ENCODE data around the gene CPAMD8. TPM values are rescaled to one million over a fixed set of nuclear protein-coding genes. Genes with fewer than 3 reads are reported as not detected.

Gene CPAMD8
- total and polyA plus RNA-seq, 4 donors, result 1.9 to 11.9 (median 4.0) TPM

DNA sequence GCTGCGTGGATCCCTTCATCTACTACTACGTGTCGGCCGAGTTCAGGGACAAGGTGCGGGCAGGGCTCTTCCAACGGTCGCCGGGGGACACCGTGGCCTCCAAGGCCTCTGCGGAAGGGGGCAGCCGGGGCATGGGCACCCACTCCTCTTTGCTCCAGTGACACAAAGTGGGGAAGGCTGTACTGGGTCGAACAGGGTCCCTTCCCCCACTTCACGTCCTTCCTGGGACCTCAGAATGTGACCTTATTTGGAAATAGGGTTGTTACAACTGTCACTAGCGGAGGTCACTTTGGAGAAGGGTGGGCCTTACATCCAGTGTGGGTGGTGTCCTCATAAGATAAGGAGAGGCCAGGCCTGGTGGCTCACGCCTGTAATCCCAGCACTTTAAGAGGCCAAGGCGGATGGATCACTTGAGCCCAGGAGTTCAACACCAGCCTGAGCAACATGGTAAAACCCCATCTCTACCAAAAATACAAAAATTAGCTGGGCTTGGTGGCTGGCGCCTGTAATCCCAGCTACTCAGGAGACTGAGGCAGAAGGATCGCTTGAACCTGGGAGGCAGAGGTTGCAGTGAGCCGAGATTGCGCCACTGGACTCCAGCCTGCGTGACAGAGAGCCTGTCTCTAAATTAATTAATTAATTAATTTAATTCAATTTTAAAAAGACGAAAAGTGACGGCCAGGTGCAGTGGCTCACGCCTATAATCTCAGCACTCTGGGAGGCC, 136.0 kb downstream of the CPAMD8 start:
- no peak overlapping the region for H3K4me3 ChIP-seq (ENCODE audit: low read length in 2 of 2)
- no peak for DNase-seq
- H3K36me3 ChIP-seq (ENCODE audit: control insufficient read depth in 1 of 2, insufficient read depth in 2 of 2, low read length in 1 of 2), result no peaks in the 10 kb centered on the region
- H3K4me1 ChIP-seq (ENCODE audit: control insufficient read depth in 1 of 2, insufficient read depth in 2 of 2, low read length in 2 of 2), result no peaks in the 10 kb centered on the region
- no peaks in the 10 kb centered on the region for H3K27me3 ChIP-seq (ENCODE audit: control insufficient read depth in 1 of 2, insufficient read depth in 2 of 2, low read length in 1 of 2)
- 91 to 94% methylated on average over 24 of the region's 24 CpGs for WGBS, 2 donors
- no peak for ATAC-seq (ENCODE audit: low FRiP score)
- intact Hi-C loops (cut with DNase I), result loop anchor here in 1 of 2 donors (10.0 kb wide), 1 partner anchor 116 kb away; no protein-coding TSS in a partner anchor
- no peak overlapping the region for H3K27ac ChIP-seq (ENCODE audit: low read depth in 1 of 2, low read length in 2 of 2)
- no peaks in the 10 kb centered on the region for H3K9me3 ChIP-seq (ENCODE audit: control insufficient read depth, low read length)

DNA sequence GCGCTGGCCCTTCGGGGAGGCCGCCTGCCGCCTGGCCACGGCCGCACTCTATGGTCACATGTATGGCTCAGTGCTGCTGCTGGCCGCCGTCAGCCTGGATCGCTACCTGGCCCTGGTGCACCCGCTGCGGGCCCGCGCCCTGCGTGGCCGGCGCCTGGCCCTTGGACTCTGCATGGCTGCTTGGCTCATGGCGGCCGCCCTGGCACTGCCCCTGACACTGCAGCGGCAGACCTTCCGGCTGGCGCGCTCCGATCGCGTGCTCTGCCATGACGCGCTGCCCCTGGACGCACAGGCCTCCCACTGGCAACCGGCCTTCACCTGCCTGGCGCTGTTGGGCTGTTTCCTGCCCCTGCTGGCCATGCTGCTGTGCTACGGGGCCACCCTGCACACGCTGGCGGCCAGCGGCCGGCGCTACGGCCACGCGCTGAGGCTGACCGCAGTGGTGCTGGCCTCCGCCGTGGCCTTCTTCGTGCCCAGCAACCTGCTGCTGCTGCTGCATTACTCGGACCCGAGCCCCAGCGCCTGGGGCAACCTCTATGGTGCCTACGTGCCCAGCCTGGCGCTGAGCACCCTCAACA, 136.6 kb downstream of the CPAMD8 start:
- no peak overlapping the region for H3K27ac ChIP-seq (ENCODE audit: low read depth in 1 of 2, low read length in 2 of 2)
- DNase-seq (no peak), ATAC-seq (ENCODE audit: low FRiP score) (no peak)
- no peaks in the 10 kb centered on the region for H3K9me3 ChIP-seq (ENCODE audit: control insufficient read depth, low read length)
- H3K4me1 ChIP-seq (ENCODE audit: control insufficient read depth in 1 of 2, insufficient read depth in 2 of 2, low read length in 2 of 2), result no peaks in the 10 kb centered on the region
- intact Hi-C loops (cut with DNase I), result loop anchor here in 1 of 2 donors (10.0 kb wide), 1 partner anchor 115 kb away; no protein-coding TSS in a partner anchor
- no peak overlapping the region for H3K4me3 ChIP-seq (ENCODE audit: low read length in 2 of 2)
- no peaks in the 10 kb centered on the region for H3K27me3 ChIP-seq (ENCODE audit: control insufficient read depth in 1 of 2, insufficient read depth in 2 of 2, low read length in 1 of 2)
- H3K36me3 ChIP-seq (ENCODE audit: control insufficient read depth in 1 of 2, insufficient read depth in 2 of 2, low read length in 1 of 2), result no peaks in the 10 kb centered on the region
- WGBS, 2 donors, result 95 to 97% methylated on average over 42 to 48 of the region's 48 CpGs

DNA sequence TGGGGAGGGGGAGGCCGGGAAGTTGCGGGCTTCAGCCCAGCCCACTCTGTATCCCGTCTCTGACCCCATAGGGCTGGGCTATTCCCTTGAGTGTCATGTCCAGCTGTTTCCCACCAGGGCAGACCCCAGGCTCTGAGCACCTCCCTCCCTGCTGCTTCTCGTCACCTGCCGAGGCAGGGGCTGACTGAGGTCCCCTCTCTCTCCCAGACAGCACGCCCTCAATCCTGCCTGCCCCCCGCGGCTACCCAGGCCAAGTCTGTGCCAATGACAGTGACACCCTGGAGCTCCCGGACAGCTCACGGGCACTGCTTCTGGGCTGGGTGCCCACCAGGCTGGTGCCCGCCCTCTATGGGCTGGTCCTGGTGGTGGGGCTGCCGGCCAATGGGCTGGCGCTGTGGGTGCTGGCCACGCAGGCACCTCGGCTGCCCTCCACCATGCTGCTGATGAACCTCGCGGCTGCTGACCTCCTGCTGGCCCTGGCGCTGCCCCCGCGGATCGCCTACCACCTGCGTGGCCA, 137.2 kb downstream of the CPAMD8 start:
- intact Hi-C loops (cut with DNase I), result no loop called here
- Histone ChIP-seq H3K36me3 (ENCODE audit: control insufficient read depth in 1 of 2, insufficient read depth in 2 of 2, low read length in 1 of 2) (no peaks in the 10 kb centered on the region), H3K9me3 (ENCODE audit: control insufficient read depth, low read length) (no peaks in the 10 kb centered on the region), H3K27ac (ENCODE audit: low read depth in 1 of 2, low read length in 2 of 2) (no peak overlapping the region), H3K4me1 (ENCODE audit: control insufficient read depth in 1 of 2, insufficient read depth in 2 of 2, low read length in 2 of 2) (no peaks in the 10 kb centered on the region), H3K27me3 (ENCODE audit: control insufficient read depth in 1 of 2, insufficient read depth in 2 of 2, low read length in 1 of 2) (no peaks in the 10 kb centered on the region), H3K4me3 (ENCODE audit: low read length in 2 of 2) (no peak overlapping the region)
- ATAC-seq (ENCODE audit: low FRiP score) (peak; percentile 4), DNase-seq (no peak)
- 47 to 50% methylated on average over 21 to 22 of the region's 22 CpGs for WGBS, 2 donors

DNA sequence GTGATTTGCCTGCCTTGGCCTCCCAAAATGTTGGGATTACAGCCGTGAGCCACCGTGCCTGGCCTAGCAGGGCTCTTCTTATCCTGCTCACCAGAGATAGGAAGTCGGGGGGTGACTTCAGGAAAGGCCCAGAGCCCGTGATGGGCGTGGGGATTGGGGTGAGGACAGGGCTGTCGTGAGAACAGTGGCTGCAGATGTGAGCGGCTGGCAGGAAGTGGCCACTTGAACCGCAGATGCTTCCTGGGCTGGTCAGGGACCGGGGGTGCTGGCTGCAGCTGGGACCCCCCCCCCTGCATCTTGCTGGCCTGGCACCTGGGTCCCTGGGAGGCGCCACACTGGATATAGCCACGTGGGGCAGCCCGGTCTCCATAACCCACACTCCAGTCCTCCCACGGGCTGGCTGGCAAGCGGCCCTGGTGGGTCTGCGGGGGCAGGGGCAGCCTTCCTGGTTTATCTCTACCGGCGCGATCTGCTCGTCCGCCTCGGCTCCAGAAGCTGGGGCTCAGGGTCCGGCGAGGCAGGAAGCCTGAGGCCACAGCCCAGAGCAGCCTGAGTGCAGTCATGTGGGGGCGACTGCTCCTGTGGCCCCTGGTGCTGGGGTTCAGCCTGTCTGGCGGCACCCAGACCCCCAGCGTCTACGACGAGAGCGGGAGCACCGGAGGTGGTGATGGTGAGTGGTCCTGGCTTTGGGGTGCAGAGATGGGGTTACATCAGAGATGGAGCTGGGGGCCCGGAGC, 137.8 kb downstream of the CPAMD8 start, which contains the start of gene F2RL3:
TSS of gene F2RL3 (plus strand) at position 371 of the 737 bp plus-strand sequence. CDS start at position 562, 191 bp downstream.
- ATAC-seq (ENCODE audit: low FRiP score) (peak; percentile 42), DNase-seq (no peak)
- H3K4me1 ChIP-seq (ENCODE audit: control insufficient read depth in 1 of 2, insufficient read depth in 2 of 2, low read length in 2 of 2), result no peaks in the 10 kb centered on the region
- H3K27me3 ChIP-seq (ENCODE audit: control insufficient read depth in 1 of 2, insufficient read depth in 2 of 2, low read length in 1 of 2), result no peaks in the 10 kb centered on the region
- no peak within 1 kb of the TSS for H3K4me3 ChIP-seq (ENCODE audit: low read length in 2 of 2)
- intact Hi-C loops (cut with DNase I), result no loop called here
- H3K9me3 ChIP-seq (ENCODE audit: control insufficient read depth, low read length), result no peaks in the 10 kb centered on the region
- no peak within 1 kb of the TSS for H3K27ac ChIP-seq (ENCODE audit: low read depth in 1 of 2, low read length in 2 of 2)
- no peaks in the 10 kb centered on the region for H3K36me3 ChIP-seq (ENCODE audit: control insufficient read depth in 1 of 2, insufficient read depth in 2 of 2, low read length in 1 of 2)
- WGBS, 2 donors, result 31 to 36% methylated on average over 28 to 31 of the region's 31 CpGs

DNA sequence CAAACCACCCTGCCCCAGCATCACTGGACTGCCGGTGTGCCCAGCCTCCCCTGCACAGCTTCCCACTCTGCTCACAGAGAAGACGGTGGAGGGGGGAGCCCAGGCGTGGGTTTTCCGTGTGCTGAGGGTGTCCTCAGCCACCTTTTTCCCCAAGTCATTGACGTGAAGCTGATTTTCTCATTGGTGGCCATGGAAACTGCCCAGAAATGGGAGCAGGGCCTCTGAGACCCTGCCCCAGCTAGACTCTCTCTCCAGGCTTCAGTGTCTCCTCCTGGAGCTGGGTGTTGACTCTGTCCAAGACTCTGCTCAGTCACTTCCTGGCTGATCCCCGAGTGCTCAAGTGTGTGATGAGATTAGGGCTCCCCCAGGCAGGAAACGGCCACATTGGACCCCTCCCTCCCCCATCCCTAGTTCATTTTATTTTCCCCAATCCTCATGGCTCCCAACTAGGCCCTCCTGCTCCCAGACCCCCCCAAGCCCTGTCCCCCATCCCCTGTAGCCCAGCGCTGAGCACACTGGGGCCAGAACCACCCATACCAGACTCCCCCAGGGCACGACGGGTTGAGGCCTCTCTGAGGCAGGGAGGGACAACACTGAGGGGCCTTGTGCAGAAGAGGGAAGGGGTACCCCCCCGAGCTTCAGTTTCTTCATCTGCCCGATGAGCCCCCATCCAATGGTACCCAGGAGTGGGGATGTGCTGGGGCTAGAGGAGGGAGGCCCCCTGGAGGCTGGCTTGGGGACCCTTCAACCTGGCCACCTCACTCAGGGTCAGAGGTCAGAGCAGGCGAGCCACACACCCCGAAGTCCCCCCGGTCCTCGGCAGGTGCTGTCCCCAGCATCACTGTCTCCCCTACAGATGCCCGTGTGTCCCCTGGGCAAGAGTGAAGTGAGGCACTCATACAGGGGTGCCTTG, 139.0 kb downstream of the CPAMD8 start:
- H3K27ac ChIP-seq (ENCODE audit: low read depth in 1 of 2, low read length in 2 of 2), result no peak overlapping the region
- H3K4me3 ChIP-seq (ENCODE audit: low read length in 2 of 2), result no peak overlapping the region
- no peaks in the 10 kb centered on the region for H3K9me3 ChIP-seq (ENCODE audit: control insufficient read depth, low read length)
- no peaks in the 10 kb centered on the region for H3K4me1 ChIP-seq (ENCODE audit: control insufficient read depth in 1 of 2, insufficient read depth in 2 of 2, low read length in 2 of 2)
- DNase-seq (no peak), ATAC-seq (ENCODE audit: low FRiP score) (no peak)
- no peaks in the 10 kb centered on the region for H3K27me3 ChIP-seq (ENCODE audit: control insufficient read depth in 1 of 2, insufficient read depth in 2 of 2, low read length in 1 of 2)
- H3K36me3 ChIP-seq (ENCODE audit: control insufficient read depth in 1 of 2, insufficient read depth in 2 of 2, low read length in 1 of 2), result no peaks in the 10 kb centered on the region
- WGBS, 2 donors, result 76 to 78% methylated on average over 17 of the region's 17 CpGs
- intact Hi-C loops (cut with DNase I), result no loop called here

DNA sequence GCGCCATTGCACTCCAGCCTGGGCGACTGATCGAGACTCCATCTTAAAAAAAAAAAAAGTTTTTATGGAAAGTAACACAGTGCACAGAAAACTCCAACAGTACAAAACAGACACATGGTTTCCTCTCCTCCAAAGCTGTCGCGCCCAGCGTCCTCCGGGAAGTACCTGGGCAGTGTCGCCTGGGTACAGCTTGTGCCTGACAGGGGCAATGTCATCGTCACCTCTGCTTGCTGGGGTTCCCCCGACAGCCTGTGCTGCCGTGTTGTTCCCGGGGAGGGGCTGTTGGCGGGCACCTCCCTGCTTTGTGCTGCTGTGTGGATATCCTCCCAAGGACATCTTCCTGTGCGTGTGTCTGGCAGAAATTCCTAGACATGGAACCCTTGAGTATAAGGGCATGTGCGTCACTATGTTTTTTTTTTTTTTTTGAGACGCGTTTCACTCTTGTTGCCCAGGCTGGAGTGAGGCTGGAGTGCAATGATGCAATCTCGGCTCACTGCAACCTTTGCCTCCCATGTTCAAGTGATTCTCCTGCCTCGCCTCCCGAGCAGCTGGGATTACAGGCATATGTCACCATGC, 140.2 kb downstream of the CPAMD8 start:
- peak; percentile 60 for ATAC-seq (ENCODE audit: low FRiP score)
- intact Hi-C loops (cut with DNase I), result no loop called here
- Histone ChIP-seq H3K4me1 (ENCODE audit: control insufficient read depth in 1 of 2, insufficient read depth in 2 of 2, low read length in 2 of 2) (no peaks in the 10 kb centered on the region), H3K27me3 (ENCODE audit: control insufficient read depth in 1 of 2, insufficient read depth in 2 of 2, low read length in 1 of 2) (no peaks in the 10 kb centered on the region), H3K36me3 (ENCODE audit: control insufficient read depth in 1 of 2, insufficient read depth in 2 of 2, low read length in 1 of 2) (no peaks in the 10 kb centered on the region), H3K9me3 (ENCODE audit: control insufficient read depth, low read length) (peaks cover 1% of the 10 kb centered on the region), H3K4me3 (ENCODE audit: low read length in 2 of 2) (no peak overlapping the region), H3K27ac (ENCODE audit: low read depth in 1 of 2, low read length in 2 of 2) (no peak overlapping the region)
- WGBS, 2 donors, result 70 to 75% methylated on average over 20 of the region's 20 CpGs
- no peak for DNase-seq

DNA sequence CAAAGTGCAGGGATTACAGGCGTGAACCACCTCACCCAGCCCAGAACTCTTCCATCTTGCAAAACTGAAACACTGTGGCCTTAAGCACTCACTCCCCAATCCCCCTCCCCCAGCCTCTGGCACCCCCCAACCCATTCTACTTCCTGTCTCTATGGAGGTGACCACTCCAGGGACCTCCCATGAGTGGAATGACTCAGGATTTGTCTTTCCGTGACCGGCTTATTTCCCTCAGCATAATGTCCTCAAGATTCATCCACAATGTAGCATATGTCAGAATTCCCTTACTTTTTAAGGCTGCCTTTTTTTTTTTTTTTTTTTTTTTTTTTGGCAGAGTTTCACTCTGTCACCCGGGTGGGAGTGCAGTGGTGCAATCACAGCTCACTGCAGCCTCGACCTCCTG, 141.4 kb downstream of the CPAMD8 start:
- Histone ChIP-seq H3K27ac (ENCODE audit: low read depth in 1 of 2, low read length in 2 of 2) (no peak overlapping the region), H3K9me3 (ENCODE audit: control insufficient read depth, low read length) (peaks cover 4% of the 10 kb centered on the region), H3K4me3 (ENCODE audit: low read length in 2 of 2) (no peak overlapping the region), H3K27me3 (ENCODE audit: control insufficient read depth in 1 of 2, insufficient read depth in 2 of 2, low read length in 1 of 2) (no peaks in the 10 kb centered on the region), H3K4me1 (ENCODE audit: control insufficient read depth in 1 of 2, insufficient read depth in 2 of 2, low read length in 2 of 2) (no peaks in the 10 kb centered on the region), H3K36me3 (ENCODE audit: control insufficient read depth in 1 of 2, insufficient read depth in 2 of 2, low read length in 1 of 2) (no peaks in the 10 kb centered on the region)
- no peak for DNase-seq
- no peak for ATAC-seq (ENCODE audit: low FRiP score)
- intact Hi-C loops (cut with DNase I), result no loop called here
- WGBS, 2 donors, result 44 to 51% methylated on average over 5 of the region's 5 CpGs

DNA sequence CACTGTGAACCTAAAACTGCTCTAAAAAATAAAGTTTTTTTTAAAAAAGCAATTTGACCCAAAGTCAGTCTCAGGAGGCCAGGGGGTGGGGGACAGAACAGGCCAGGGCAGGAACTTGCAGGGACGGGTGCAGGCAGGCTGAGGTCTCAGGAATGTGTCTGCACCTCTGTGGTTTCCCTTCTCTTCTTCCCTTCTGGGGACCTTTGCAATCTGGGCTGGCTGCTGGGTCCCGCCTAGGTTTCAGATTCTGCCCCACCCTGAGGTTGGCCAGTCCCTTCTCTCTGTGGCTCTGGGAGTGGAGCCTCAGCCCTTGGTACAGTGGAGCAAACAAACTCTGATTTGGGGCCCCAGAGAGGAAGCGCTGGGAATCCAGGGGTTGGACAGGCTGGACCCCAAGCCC, 143.1 kb downstream of the CPAMD8 start:
- ATAC-seq (ENCODE audit: low FRiP score) (no peak), DNase-seq (no peak)
- peaks cover 0 to 4% of the 10 kb centered on the region in 2 donors for H3K36me3 ChIP-seq (ENCODE audit: control insufficient read depth in 1 of 2, insufficient read depth in 2 of 2, low read length in 1 of 2)
- H3K27ac ChIP-seq (ENCODE audit: low read depth in 1 of 2, low read length in 2 of 2), result no peak overlapping the region
- intact Hi-C loops (cut with DNase I), result no loop called here
- no peaks in the 10 kb centered on the region for H3K27me3 ChIP-seq (ENCODE audit: control insufficient read depth in 1 of 2, insufficient read depth in 2 of 2, low read length in 1 of 2)
- 83 to 86% methylated on average over 3 of the region's 3 CpGs for WGBS, 2 donors
- H3K9me3 ChIP-seq (ENCODE audit: control insufficient read depth, low read length), result peaks cover 4% of the 10 kb centered on the region
- H3K4me1 ChIP-seq (ENCODE audit: control insufficient read depth in 1 of 2, insufficient read depth in 2 of 2, low read length in 2 of 2), result no peaks in the 10 kb centered on the region
- H3K4me3 ChIP-seq (ENCODE audit: low read length in 2 of 2), result no peak overlapping the region

Data from aorta (tissue), 5 donors.